Activated CD8-positive, alpha-beta memory T cell treated with anti-CD3 and anti-CD28 coated beads, Interleukin-2, amount 50 U/mL, for 4 hours (primary cell): Measurements from ENCODE around the gene SHISA5.
A peak's percentile ranks its signal among the peaks of the same experiment; 100 is the strongest.
"Not testable (repeated sequence)": the region's sequence is repeated elsewhere in the genome, so short reads cannot be mapped to it uniquely, and the experiment has no call there.

Experiments used
- DNase-seq: peaks from one replicate; pipeline ENCODE4 v3.0.0-alpha.2; 2020

Gene SHISA5

GRCh38 chr3:48504051-48504946 lies at the start of gene SHISA5:
SHISA5 (minus strand) TSS chr3:48504174; CDS start chr3:48504094, 80 bp downstream.
- DNase-seq: peak; percentile 47

- no peak for DNase-seq
These were observed 49.4 kb upstream of the SHISA5 start for GRCh38 chr3:48553361-48553760.

DNA sequence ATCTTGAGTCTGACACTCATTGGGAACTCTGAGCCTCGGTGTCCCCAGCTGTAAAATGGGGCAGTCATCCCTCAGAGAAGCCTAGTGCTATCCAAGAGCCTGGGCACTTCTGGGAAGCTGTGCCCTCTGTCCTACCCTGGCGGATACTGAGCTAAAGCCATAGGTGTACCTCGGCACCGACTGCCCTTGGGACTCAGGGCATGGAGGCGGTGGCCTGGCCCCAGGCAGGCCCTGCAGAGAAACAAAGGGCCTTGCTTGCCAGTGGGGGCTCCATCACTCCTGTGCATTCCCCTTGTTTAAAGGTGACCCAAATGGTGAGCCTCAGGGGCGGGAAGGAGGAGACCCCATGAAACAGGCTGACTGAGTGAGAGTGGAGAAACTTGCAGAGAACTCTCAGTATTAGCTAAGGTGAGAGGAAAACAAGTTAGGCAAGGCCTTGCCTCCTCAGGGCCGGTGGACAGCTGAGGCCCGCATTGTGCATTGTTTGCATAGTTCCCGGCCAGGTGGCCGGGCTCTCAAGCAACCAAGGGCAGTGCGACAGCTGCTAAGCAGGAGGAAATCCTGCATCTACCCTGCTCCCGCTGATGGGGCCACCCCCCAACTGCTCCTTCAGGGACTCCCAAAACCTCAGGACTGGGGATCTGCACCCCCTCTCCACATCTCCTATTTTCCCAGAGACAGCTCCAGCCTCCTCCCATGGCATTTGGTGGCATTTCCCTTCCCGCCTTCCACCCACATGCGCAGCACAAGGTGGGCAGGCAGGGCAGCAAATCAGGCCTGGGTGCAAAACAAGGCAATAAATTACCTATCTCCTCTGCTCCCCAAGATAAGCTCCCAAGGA lies 48.4 kb upstream of the SHISA5 start:
- DNase-seq: no peak

DNA sequence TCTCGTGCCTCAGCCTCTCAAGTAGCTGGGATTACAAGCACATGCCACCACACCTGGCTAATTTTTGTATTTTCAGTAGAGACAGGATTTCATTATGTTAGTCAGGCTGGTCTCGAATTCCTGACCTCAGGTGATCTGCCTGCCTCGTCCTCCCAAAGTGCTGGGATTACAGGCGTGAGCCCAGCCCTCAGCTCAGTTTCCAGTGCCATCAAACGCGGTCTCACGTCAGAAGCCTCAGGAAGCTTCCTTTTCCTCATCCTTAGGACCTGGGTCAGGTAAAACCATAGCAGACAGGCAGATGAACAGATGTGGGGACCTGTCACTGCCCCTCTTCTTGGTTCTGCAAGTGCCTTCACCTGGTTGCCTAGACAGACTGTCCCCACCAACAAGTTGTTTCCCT lies 47.7 kb upstream of the SHISA5 start:
- DNase-seq: not testable (repeated sequence)

DNA sequence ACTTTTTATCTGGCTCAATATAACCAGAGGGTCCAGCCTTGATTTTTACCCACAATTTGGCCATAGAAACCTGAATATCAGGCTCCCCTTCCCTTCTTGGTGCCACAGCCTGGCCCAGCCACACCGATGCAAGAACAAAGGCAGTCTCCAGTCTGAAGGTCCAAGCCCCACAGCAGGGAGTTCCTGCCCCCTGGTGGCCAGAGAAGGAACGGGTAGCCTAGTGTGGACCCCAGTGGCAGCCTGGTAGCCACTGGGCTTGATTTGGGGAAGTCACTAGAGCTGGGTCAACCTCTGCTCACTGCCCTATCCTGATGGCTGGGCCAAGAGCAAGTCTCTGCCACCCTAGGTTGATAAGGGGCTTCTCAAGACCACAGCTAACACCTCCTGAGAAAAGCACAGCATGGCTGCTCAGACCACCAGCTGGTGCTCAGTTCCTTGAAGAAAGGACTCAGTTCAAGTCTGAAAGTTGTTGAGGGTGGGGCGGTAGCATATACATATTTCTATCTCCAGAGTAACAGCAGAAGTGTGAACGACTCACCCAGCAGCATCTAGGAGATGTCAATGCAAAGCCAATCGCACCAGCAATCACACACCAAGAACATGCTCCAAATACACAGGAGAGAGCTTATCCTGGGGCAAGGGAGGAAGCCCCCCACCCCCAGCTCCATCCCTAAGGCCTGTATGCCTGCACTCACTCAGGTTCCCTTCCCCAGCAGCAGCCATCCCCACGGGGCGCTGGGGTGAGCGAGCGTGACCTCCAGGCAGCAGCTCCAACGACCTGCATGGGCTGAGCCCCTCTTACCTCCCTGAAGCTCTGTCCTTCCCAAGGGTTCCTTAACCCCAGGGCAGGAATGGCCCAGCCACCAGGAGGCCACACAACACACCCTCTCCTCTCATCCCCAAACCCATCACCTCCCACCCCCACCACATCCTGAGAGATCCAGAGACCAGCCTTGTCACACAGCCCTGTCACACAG lies 45.0 kb upstream of the SHISA5 start:
- peak; percentile 86 for DNase-seq

- DNase-seq: no peak
These were observed 44.2 kb upstream of the SHISA5 start for GRCh38 chr3:48548126-48548525.

DNA sequence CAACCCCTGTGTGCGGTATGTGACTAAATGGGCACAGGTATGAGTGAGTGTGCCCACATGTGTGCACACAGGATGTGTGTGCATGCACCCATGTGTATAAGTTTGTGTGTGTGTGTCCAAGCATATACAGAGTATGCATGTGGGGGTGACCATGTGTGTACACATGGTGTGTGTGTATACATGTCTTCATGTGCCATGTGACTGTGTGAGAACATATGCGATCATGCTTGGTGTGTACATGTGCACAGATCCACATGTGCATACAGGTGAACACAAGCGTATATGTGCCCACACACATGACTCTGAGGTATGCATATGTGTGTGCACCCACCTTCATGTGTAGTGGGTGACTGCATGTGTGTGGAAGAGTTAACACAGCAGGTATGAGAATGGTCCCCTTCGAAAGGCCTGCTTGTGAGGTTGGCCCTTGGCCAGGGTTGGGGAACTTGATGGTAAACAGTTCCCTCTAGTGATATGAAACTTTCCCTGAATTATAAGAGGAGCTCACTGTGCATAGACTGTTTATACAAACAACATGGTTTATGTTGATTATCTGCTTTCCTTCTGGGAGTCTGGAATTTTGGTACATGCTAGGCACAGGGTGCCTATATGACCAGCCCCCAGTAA lies 42.3 kb upstream of the SHISA5 start:
- no peak for DNase-seq

DNA sequence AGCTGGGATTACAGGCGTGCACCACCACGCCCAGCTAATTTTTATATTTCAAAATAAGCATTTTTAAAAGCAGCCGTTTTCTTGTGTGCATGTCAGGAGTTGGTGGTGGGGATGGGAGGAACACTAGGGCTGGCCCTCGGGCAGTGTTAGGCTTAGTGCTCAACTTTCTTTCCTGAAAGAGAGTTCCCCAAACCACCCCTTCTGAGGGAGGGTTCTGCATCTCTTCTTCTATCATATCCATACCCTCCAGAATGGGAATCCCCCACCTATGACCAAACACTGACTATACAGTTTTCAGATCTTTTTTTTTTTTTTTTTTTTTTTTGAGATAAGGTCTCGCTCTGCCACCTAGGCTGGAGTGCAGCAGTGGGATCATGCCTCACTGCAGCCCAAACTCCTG lies 40.2 kb upstream of the SHISA5 start:
- no peak for DNase-seq

GRCh38 chr3:48543271-48543866 lies 39.4 kb upstream of the SHISA5 start:
- DNase-seq: no peak

GRCh38 chr3:48538451-48538850 lies 34.5 kb upstream of the SHISA5 start:
- no peak for DNase-seq

DNA sequence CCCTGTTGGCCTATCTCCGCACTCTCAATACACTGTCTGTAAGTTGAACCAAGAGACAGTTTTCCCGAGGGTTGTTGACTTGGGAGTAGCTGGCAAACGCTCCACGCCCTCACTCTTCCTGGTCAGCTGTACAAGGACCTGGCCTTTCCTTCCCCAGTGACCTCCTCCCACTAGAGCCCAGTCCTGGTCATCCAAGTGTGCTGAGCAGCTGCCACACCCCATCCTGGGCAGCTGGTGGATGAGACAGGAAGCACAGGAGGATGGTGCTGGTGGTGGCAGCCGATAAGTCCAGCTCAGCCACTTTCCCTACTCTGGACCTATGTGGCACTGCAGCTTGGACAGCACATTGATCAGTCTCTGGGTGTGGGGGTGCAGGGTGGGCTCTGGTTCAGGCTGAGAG lies 32.8 kb upstream of the SHISA5 start:
- no peak for DNase-seq

GRCh38 chr3:48536116-48536515 lies 32.1 kb upstream of the SHISA5 start:
- DNase-seq: no peak

DNA sequence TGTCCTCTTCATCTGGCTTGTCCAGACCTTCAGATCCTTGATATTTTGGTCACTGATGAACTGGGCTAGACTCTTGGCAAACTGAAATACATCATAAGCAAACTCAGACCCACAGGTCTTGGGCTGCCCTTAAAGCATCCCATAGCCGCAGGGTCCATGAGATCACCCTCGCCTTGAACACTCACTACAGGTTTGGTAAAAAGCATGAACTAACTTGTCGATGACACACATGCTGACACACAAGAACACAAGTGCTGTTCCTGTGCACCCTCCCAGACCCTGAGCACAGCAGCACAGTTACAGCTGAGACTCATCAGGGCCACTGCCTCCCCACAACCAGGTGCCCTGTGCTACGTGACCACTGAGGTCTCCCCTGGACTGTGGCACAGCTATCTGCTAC lies 31.6 kb upstream of the SHISA5 start:
- DNase-seq: no peak

DNA sequence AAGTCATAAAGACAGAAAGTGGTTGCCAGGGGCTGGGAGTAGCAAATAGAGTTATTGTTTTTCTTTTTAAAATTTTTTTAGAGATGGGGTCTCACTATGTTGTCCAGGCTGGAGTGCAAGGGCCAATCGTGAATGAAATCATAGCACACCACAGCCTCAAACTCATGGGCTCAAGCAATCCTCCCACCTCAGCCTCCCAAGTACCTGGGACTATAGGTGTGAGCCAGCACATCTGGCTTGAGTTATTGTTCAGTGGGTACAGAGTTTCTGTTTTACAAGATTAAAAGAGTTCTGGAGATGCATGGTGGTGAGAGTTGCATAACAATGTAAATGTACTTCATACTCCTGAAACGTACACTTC lies 29.0 kb upstream of the SHISA5 start:
- no peak for DNase-seq

GRCh38 chr3:48532271-48532976 lies 28.4 kb upstream of the SHISA5 start:
- DNase-seq: no peak

- DNase-seq: not testable (repeated sequence)
These were observed 26.7 kb upstream of the SHISA5 start for GRCh38 chr3:48530701-48531100.

DNA sequence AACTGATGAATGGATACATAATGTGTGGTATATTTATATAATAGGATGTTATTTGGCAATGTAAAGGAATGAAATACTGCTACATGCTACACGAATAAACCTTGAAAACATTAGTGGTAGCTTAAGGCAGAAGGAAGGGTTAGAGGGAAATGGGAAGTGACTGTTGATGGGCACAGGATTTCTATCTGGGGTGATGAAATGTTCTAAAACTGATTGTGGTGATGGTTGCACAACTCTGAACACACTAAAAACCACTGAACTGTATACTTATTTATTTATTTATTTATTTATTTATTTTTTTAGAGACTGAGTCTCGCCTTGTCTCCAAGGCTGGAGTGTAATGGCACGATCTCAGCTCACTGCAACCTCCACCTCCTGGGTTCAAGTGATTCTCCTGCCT lies 24.8 kb upstream of the SHISA5 start:
- DNase-seq: no peak

GRCh38 chr3:48528048-48528447 lies 24.1 kb upstream of the SHISA5 start:
- DNase-seq: no peak

DNA sequence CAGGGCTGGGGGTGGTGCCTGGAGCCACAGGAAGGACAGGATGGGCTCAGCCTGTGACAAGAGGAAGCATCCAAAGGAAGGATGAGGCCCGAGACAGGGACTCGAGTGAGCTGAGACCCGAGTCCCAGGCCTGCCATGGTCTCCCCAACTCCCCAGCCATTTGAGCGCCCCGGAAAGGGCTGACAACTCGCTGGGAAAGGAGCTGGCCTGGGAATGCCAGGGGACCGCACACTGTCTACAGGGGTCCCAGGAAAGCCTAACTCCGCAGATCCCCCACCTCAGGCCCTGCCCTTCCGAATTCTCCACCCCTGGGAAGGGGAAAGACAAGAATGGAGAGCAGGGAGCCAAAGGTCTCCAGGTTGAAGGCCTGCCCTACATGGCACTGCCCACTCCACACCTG lies 21.0 kb upstream of the SHISA5 start:
- DNase-seq: no peak

GRCh38 chr3:48521635-48522034 lies 17.7 kb upstream of the SHISA5 start:
- DNase-seq: no peak

DNA sequence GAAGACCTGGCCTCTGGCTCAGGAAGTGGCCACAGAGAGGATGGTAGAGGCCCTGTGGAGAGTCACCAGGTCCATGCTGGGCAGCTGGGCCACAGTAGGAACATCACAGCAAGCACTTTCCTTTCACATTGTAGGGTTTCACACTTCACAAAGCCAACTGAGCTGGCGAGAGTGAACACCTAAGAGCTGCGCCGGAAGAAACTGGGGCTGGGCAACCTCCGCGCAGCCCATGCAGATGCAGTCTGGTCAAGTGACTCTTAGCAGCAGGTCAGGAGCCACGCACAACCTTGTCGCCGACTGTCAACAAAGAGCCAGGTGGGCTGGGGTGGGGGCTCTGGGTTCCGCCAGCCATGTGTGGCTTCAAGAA lies 15.3 kb upstream of the SHISA5 start:
- DNase-seq: no peak
